IMR-90 (cell line): Measurements from ENCODE around the gene TAS2R38. TPM values are rescaled to one million over a fixed set of nuclear protein-coding genes. Genes with fewer than 3 reads are reported as not detected.

ENCODE experiments used
- ATAC-seq: fragments of 200-7000 bp; cut with Tn5 transposase; 2 replicates; pipeline ENCODE4 v1.9.1; 2020; ENCODE audit warnings: low read depth, mild to moderate bottlenecking, moderate library complexity
- BruUV-seq: library from RNA; stranded (reverse); fragments of 400-500 nt; replicated peaks from 2 replicates; lab custom pipeline; 2021; lab: Mats Ljungman, UMichigan
- CTCF ChIA-PET: fragments of 300-600 bp; formaldehyde crosslinking; extraction: SDS; loops from one replicate; lab custom pipeline; 2021; ENCODE audit warnings: antibody characterized with exemption; lab: Yijun Ruan, JAX
- POLR2A ChIA-PET: fragments of 300-600 bp; sonication (Branson Sonifier 250); formaldehyde crosslinking; loops from one replicate; lab custom pipeline; 2022; ENCODE audit warnings: antibody characterized with exemption; ENCODE audit not compliant: unreplicated experiment; lab: Charles Lee
- DNase-seq: peaks from one replicate; pipeline ENCODE4 v3.0.0; 2013
- H2AFZ ChIP-seq: replicated peaks from 2 replicates; pipeline ENCODE3; 2013; ENCODE audit warnings: low read length, mild to moderate bottlenecking; ENCODE audit not compliant: poor library complexity
- H2AK5ac ChIP-seq: 2 replicates; pipeline ENCODE4 v1.6.1; 2013; ENCODE audit warnings: low read depth, low read length, inconsistent platforms
- H2AK9ac ChIP-seq: replicated peaks from 2 replicates; pipeline ENCODE3; 2013; ENCODE audit warnings: mild to moderate bottlenecking, low read depth, low read length, moderate library complexity; ENCODE audit not compliant: poor library complexity
- H2BK120ac ChIP-seq: 2 replicates; pipeline ENCODE4 v1.6.1; 2013; ENCODE audit warnings: low read depth, low read length, inconsistent platforms
- H2BK15ac ChIP-seq: 3 replicates; pipeline ENCODE4 v1.6.1; 2013; ENCODE audit warnings: low read depth, low read length, inconsistent platforms
- H2BK20ac ChIP-seq: 2 replicates; pipeline ENCODE4 v1.6.1; 2013; ENCODE audit warnings: low read depth, mild to moderate bottlenecking, inconsistent platforms, low read length, moderate library complexity
- H2BK5ac ChIP-seq: 2 replicates; pipeline ENCODE4 v1.6.1; 2013; ENCODE audit warnings: mild to moderate bottlenecking, low read depth, low read length, inconsistent platforms; ENCODE audit not compliant: poor library complexity, severe bottlenecking
- H3K14ac ChIP-seq: replicated peaks from 2 replicates; pipeline ENCODE4 v1.6.1; 2013; ENCODE audit warnings: low read depth, low read length, inconsistent platforms
- H3K18ac ChIP-seq: 2 replicates; pipeline ENCODE4 v1.6.1; 2013; ENCODE audit warnings: low read depth, low read length, control low read depth
- H3K23ac ChIP-seq: 2 replicates; pipeline ENCODE4 v1.6.1; 2013; ENCODE audit warnings: low read depth, low read length, inconsistent platforms
- H3K27ac ChIP-seq: 2 replicates; pipeline ENCODE4 v1.5.1; 2013; ENCODE audit warnings: mild to moderate bottlenecking, control low read depth, low read length; ENCODE audit not compliant: insufficient read depth
- H3K27me3 ChIP-seq: 2 replicates; pipeline ENCODE4 v1.6.1; 2013; ENCODE audit warnings: low read length; ENCODE audit not compliant: control insufficient read depth, insufficient read depth
- H3K36me3 ChIP-seq: 2 replicates; pipeline ENCODE4 v1.6.1; 2013; ENCODE audit warnings: low read length, mixed read lengths; ENCODE audit not compliant: control insufficient read depth, insufficient read depth
- H3K4ac ChIP-seq: 2 replicates; pipeline ENCODE4 v1.6.1; 2013; ENCODE audit warnings: low read depth, low read length, inconsistent platforms
- H3K4me1 ChIP-seq: 2 replicates; pipeline ENCODE4 v1.6.1; 2013; ENCODE audit warnings: low read length, mixed read lengths; ENCODE audit not compliant: control insufficient read depth, insufficient read depth
- H3K4me2 ChIP-seq: 2 replicates; pipeline ENCODE4 v1.6.1; 2013; ENCODE audit warnings: low read depth, mild to moderate bottlenecking, control low read depth, low read length, moderate library complexity
- H3K4me3 ChIP-seq: 2 replicates; pipeline ENCODE4 v1.5.1; 2013; ENCODE audit warnings: low read depth, mild to moderate bottlenecking, control low read depth, low read length, moderate library complexity; ENCODE audit not compliant: insufficient read depth
- H3K56ac ChIP-seq: 2 replicates; pipeline ENCODE4 v1.6.1; 2013; ENCODE audit warnings: low read length, inconsistent platforms; ENCODE audit not compliant: insufficient read depth; ENCODE audit errors: extremely low read depth
- H3K79me1 ChIP-seq, 2 experiments: 2 replicates each; pipeline ENCODE4 v1.6.1; 2013; ENCODE audit warnings: low read length in 2 of 2, inconsistent platforms in 1 of 2, low read depth in 1 of 2
- H3K9ac ChIP-seq: 2 replicates; pipeline ENCODE4 v1.6.1; 2013; ENCODE audit warnings: low read depth, low read length, control low read depth
- H3K9me1 ChIP-seq: 2 replicates; pipeline ENCODE4 v1.6.1; 2013; ENCODE audit warnings: low read length, inconsistent platforms; ENCODE audit not compliant: insufficient read depth
- H3K9me3 ChIP-seq: 2 replicates; pipeline ENCODE4 v1.6.1; 2013; ENCODE audit warnings: low read length; ENCODE audit not compliant: control insufficient read depth, insufficient read depth
- H4K20me1 ChIP-seq: 2 replicates; pipeline ENCODE4 v1.6.1; 2013; ENCODE audit warnings: low read length, inconsistent platforms; ENCODE audit not compliant: insufficient read depth
- H4K5ac ChIP-seq: 2 replicates; pipeline ENCODE4 v1.6.1; 2013; ENCODE audit warnings: mild to moderate bottlenecking, low read depth, low read length, control low read depth
- H4K8ac ChIP-seq, 2 experiments: 2 replicates each; pipeline ENCODE4 v1.6.1; 2013; ENCODE audit warnings: low read depth in 2 of 2, low read length in 2 of 2, control low read depth in 1 of 2, inconsistent platforms in 1 of 2
- H4K91ac ChIP-seq: 2 replicates; pipeline ENCODE4 v1.6.1; 2013; ENCODE audit warnings: low read depth, low read length, inconsistent platforms; ENCODE audit not compliant: insufficient read depth
- BHLHE40 ChIP-seq: fragments of 150-350 bp; IDR thresholded peaks from 2 replicates; pipeline ENCODE4 v1.6.1; 2016; ENCODE audit warnings: mild to moderate bottlenecking, low read depth, low read length
- CEBPB ChIP-seq: IDR thresholded peaks from 2 replicates; pipeline ENCODE4 v1.6.1; 2012; ENCODE audit warnings: low read depth, low read length, improper control_type of control experiment
- CHD1 ChIP-seq: IDR thresholded peaks from 2 replicates; pipeline ENCODE4 v1.6.1; 2012; ENCODE audit warnings: low read depth, low read length, improper control_type of control experiment
- CTCF ChIP-seq: conservative IDR thresholded peaks from 2 replicates; pipeline ENCODE4 v1.5.1; 2012; ENCODE audit warnings: mild to moderate bottlenecking, low read depth, low read length, improper control_type of control experiment
- FOS ChIP-seq: fragments of 150-350 bp; IDR thresholded peaks from 2 replicates; pipeline ENCODE4 v1.6.1; 2016; ENCODE audit warnings: low read depth, low read length
- MAFK ChIP-seq: IDR thresholded peaks from 2 replicates; pipeline ENCODE4 v1.6.1; 2012; ENCODE audit warnings: low read depth, low read length, improper control_type of control experiment
- MAZ ChIP-seq: IDR thresholded peaks from 2 replicates; pipeline ENCODE4 v1.6.1; 2012; ENCODE audit warnings: low read depth, mild to moderate bottlenecking, low read length, improper control_type of control experiment, moderate library complexity, borderline replicate concordance
- MXI1 ChIP-seq: IDR thresholded peaks from 2 replicates; pipeline ENCODE4 v1.6.1; 2012; ENCODE audit warnings: low read depth, mild to moderate bottlenecking, low read length, moderate library complexity, borderline replicate concordance
- NFE2L2 ChIP-seq: fragments of 150-350 bp; IDR thresholded peaks from 2 replicates; pipeline ENCODE4 v1.6.1; 2016; ENCODE audit warnings: low read depth, mild to moderate bottlenecking, low read length
- POLR2A ChIP-seq: IDR thresholded peaks from 2 replicates; pipeline ENCODE4 v1.6.1; 2012; ENCODE audit warnings: mild to moderate bottlenecking, low read depth, low read length
- RAD21 ChIP-seq: IDR thresholded peaks from 2 replicates; pipeline ENCODE4 v1.6.1; 2012; ENCODE audit warnings: low read length, improper control_type of control experiment
- RCOR1 ChIP-seq: IDR thresholded peaks from 2 replicates; pipeline ENCODE4 v1.6.1; 2012; ENCODE audit warnings: mild to moderate bottlenecking, low read length, improper control_type of control experiment; ENCODE audit not compliant: insufficient replicate concordance
- RFX5 ChIP-seq: IDR thresholded peaks from 2 replicates; pipeline ENCODE4 v1.8.0; 2012; ENCODE audit warnings: low read depth, mild to moderate bottlenecking, low read length, moderate library complexity
- SMC3 ChIP-seq: fragments of 150-350 bp; IDR thresholded peaks from 2 replicates; pipeline ENCODE4 v1.6.1; 2016; ENCODE audit warnings: low read depth, mild to moderate bottlenecking, antibody characterized with exemption, low read length, moderate library complexity
- WGBS, 2 experiments: methylation state at CpG; one replicate each; pipeline versions ENCODE4 v1.1.5 to v1.1.7; 2013; ENCODE audit warnings: missing lambda C conversion rate in 2 of 2; ENCODE audit not compliant: insufficient read length in 1 of 2; ENCODE audit errors: extremely low coverage in 2 of 2; 5-methylcytosine and 5-hydroxymethylcytosine counted together
- dilution Hi-C: fragments of 300-500 bp; cut with HindIII; formaldehyde crosslinking; loops from one replicate; pipeline ENCODE4 v1.14.3; 2018; ENCODE audit warnings: low sequenced_read_pairs; ENCODE audit not compliant: unreplicated experiment
- in situ Hi-C: fragments of 300-500 bp; cut with MboI; formaldehyde crosslinking; loops from 3 replicates; pipeline ENCODE4 v1.14.3; 2019; ENCODE audit warnings: low sequenced_read_pairs, inconsistent platforms, mixed read lengths
- intact Hi-C: fragments of 100-400 bp; cut with micrococcal nuclease; formaldehyde crosslinking; loops from 2 replicates; pipeline ENCODE4 v1.10.0; 2022
- polyA plus RNA-seq, 3 experiments: library from polyadenylated mRNA; depleted of rRNA; stranded (reverse); fragments of >200 nt; gene quantifications; 2 replicates each; pipeline ENCODE4 v1.2.3, GENCODE V29; 2012; ENCODE audit warnings: low replicate concordance in 1 of 3
- total RNA-seq: library from RNA; depleted of rRNA; stranded (reverse); fragments of >200 nt; gene quantifications from 2 replicates; pipeline ENCODE4 v1.2.3, GENCODE V29; 2012
- TF ChIP-seq, protein P1 (sequence below): fragments of 150-350 bp; IDR thresholded peaks from 2 replicates; pipeline ENCODE4 v1.6.1; 2016; ENCODE audit warnings: low read depth, mild to moderate bottlenecking, low read length, moderate library complexity, borderline replicate concordance
- TF ChIP-seq, protein P2 (sequence below): fragments of 150-350 bp; IDR thresholded peaks from 2 replicates; pipeline ENCODE4 v1.6.1; 2017; ENCODE audit warnings: mild to moderate bottlenecking, antibody characterized with exemption, low read length, low read depth

The TAS2R38 gene
- total and polyA plus RNA-seq, 2 of the 4 experiments (the other 2 are of a cell fraction), result not detected

DNA sequence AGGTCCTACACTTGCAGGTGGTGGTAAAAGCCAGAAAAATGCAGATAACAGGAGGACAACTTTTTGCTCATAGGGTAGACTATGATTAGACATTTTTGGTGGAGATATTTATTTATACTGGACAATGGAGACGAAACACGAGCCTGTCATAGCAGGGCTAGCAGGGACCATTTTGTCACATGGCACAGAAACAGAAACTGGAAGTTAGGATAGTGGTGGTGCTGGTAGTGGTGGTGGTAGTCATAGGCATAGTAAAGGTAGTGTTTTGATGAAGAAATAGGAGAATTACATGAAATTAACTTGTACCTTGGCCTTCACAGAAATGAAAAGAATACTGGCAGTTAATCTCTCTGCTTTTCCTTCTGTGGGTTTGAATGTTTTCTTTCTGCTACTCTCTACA lies 13.3 kb upstream of the TAS2R38 start:
- Histone ChIP-seq H2AK5ac (no peak overlapping the region), H2AK9ac (no peak overlapping the region), H2BK5ac (no peak overlapping the region), H3K56ac (no peak overlapping the region), H2BK15ac (no peak overlapping the region), H3K9me1 (no peaks in the 10 kb centered on the region), H3K18ac (no peak overlapping the region), H3K36me3 (no peaks in the 10 kb centered on the region), H3K4ac (no peak overlapping the region), H3K4me1 (no peaks in the 10 kb centered on the region), H3K27me3 (no peaks in the 10 kb centered on the region), H2BK120ac (no peak overlapping the region), H3K9me3 (peaks cover 15% of the 10 kb centered on the region), H3K23ac (no peak overlapping the region), H2AFZ (no peak overlapping the region), H4K20me1 (no peaks in the 10 kb centered on the region), H3K79me1 (no peaks in the 10 kb centered on the region), H3K4me3 (no peak overlapping the region), H4K5ac (no peak overlapping the region), H4K91ac (no peak overlapping the region), H3K4me2 (no peak overlapping the region), H4K8ac (no peak overlapping the region), H3K27ac (no peak overlapping the region), H3K14ac (no peak overlapping the region), H3K9ac (no peak overlapping the region), H2BK20ac (no peak overlapping the region)
- no peak for ATAC-seq
- no CpG with 5 or more reads among the region's 2 CpGs for WGBS, 2 experiments
- intact Hi-C loops (no loop called here), in situ Hi-C loops (no loop called here), dilution Hi-C loops (no loop called here)
- TF ChIP-seq MXI1 (no peak), MAZ (no peak), BHLHE40 (no peak), CTCF (no peak), FOS (no peak), SMC3 (no peak), CEBPB (no peak), RFX5 (no peak), RCOR1 (no peak), POLR2A (no peak), MAFK (no peak), NFE2L2 (no peak), RAD21 (no peak), CHD1 (no peak)
- TF ChIP-seq, protein P1, sequence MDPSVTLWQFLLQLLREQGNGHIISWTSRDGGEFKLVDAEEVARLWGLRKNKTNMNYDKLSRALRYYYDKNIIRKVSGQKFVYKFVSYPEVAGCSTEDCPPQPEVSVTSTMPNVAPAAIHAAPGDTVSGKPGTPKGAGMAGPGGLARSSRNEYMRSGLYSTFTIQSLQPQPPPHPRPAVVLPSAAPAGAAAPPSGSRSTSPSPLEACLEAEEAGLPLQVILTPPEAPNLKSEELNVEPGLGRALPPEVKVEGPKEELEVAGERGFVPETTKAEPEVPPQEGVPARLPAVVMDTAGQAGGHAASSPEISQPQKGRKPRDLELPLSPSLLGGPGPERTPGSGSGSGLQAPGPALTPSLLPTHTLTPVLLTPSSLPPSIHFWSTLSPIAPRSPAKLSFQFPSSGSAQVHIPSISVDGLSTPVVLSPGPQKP, result no peak
- TF ChIP-seq, protein P2, sequence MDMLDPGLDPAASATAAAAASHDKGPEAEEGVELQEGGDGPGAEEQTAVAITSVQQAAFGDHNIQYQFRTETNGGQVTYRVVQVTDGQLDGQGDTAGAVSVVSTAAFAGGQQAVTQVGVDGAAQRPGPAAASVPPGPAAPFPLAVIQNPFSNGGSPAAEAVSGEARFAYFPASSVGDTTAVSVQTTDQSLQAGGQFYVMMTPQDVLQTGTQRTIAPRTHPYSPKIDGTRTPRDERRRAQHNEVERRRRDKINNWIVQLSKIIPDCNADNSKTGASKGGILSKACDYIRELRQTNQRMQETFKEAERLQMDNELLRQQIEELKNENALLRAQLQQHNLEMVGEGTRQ, result no peak
- no peak for DNase-seq
- CTCF ChIA-PET, result no interaction called here
- BruUV-seq, result no TSS peak
- POLR2A ChIA-PET, result no interaction called here
